Karpas-422 (cell line): Measurements from ENCODE around the gene LRP3. TPM values are rescaled to one million over a fixed set of nuclear protein-coding genes. Genes with fewer than 3 reads are reported as not detected.

ENCODE experiments used
- DNase-seq: peaks from one replicate; pipeline ENCODE4 v3.0.0-alpha.2; 2015
- H2AFZ ChIP-seq: fragments of 200-600 bp; sonication (generic); 2 replicates; pipeline ENCODE4 v1.6.1; 2014; ENCODE audit warnings: antibody characterized with exemption, low read length, mixed read lengths
- H3K27ac ChIP-seq: fragments of 200-600 bp; sonication (generic); 2 replicates; pipeline ENCODE4 v1.5.1; 2014; ENCODE audit warnings: mild to moderate bottlenecking, low read length, moderate library complexity
- H3K27me3 ChIP-seq: fragments of 200-600 bp; sonication (generic); 2 replicates; pipeline ENCODE4 v1.6.1; 2014; ENCODE audit warnings: low read length, mixed read lengths
- H3K36me3 ChIP-seq: fragments of 200-600 bp; sonication (generic); 2 replicates; pipeline ENCODE4 v1.6.1; 2014; ENCODE audit warnings: low read length, mixed read lengths; ENCODE audit not compliant: insufficient read depth
- H3K4me1 ChIP-seq: fragments of 200-600 bp; sonication (generic); 2 replicates; pipeline ENCODE4 v1.6.1; 2014; ENCODE audit warnings: mild to moderate bottlenecking, low read length, mixed read lengths
- H3K4me2 ChIP-seq: fragments of 200-600 bp; sonication (generic); 2 replicates; pipeline ENCODE4 v1.6.1; 2014; ENCODE audit warnings: low read length, low read depth, mild to moderate bottlenecking; ENCODE audit not compliant: poor library complexity, severe bottlenecking
- H3K4me3 ChIP-seq: fragments of 200-600 bp; sonication (generic); 2 replicates; pipeline ENCODE4 v1.5.1; 2014; ENCODE audit warnings: mild to moderate bottlenecking, antibody characterized with exemption, low read length, mixed read lengths
- H3K79me2 ChIP-seq: fragments of 200-600 bp; sonication (generic); 2 replicates; pipeline ENCODE4 v1.6.1; 2014; ENCODE audit warnings: mild to moderate bottlenecking, low read length, mixed read lengths
- H3K9ac ChIP-seq: fragments of 200-600 bp; sonication (generic); 2 replicates; pipeline ENCODE4 v1.6.0; 2014; ENCODE audit warnings: low read length
- H3K9me2 ChIP-seq: fragments of 200-600 bp; sonication (generic), shearing (Covaris generic); replicated peaks from 2 replicates; pipeline ENCODE4 v1.6.0; 2014; ENCODE audit warnings: mild to moderate bottlenecking, low read length, moderate library complexity; ENCODE audit not compliant: insufficient read depth
- H3K9me3 ChIP-seq: fragments of 300-700, 200-600 bp; sonication (generic); 2 replicates; pipeline ENCODE4 v1.6.1; 2014; ENCODE audit warnings: low read length, mixed read lengths
- H4K20me1 ChIP-seq: fragments of 200-600 bp; sonication (generic); 2 replicates; pipeline ENCODE4 v1.6.1; 2014; ENCODE audit warnings: mild to moderate bottlenecking, antibody characterized with exemption, low read length, low read depth; ENCODE audit not compliant: insufficient read depth
- total RNA-seq: library from RNA; depleted of rRNA; stranded (reverse); fragments of >200 nt; shearing (Covaris generic); gene quantifications from 2 replicates; pipeline ENCODE4 v1.2.3, GENCODE V29; 2014; ENCODE audit warnings: low replicate concordance

Gene LRP3
- total RNA-seq, 1 experiment from 2014 or later, result not detected

DNA sequence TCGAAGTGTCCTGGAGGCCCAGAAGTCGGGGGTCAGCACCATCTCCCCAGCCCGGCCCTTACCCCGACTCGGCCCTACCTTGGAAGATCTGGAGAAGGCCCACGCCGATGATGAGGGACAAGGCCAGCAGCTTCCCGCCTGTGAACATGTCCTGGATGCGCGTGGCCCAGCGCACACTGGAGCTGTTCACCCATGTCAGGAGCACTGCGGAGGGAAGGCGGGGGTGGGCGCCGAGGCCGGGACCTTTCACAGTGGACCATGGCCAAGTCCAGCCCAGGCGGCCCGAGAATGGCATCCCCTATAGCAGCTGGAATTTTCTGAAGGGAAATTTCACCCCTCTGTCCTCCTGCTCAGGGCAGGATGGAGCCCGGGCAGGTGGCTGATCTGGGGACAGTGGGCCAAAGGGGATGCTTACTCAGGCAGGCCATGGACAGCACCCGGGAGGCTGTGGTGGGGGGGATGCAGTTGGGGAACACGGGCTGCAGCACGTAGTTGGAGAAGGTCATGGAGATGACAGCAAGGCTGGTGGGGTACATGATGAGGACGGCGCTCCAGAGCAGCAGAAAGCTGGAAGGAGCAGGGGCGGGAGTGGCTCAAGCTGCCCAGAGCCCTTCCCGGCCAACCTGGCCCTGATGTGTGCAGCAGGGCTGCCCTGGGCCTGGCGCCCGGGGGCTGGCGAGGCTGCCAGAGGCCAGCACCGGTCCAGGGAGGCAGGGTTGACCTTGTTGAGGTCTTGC lies 18.5 kb downstream of the LRP3 start:
- Histone ChIP-seq H3K27ac (no peak overlapping the region), H3K9me2 (no peaks in the 10 kb centered on the region), H3K4me1 (peaks cover 7% of the 10 kb centered on the region), H4K20me1 (no peaks in the 10 kb centered on the region), H3K4me3 (no peak overlapping the region), H3K9ac (no peak overlapping the region), H2AFZ (no peak overlapping the region), H3K4me2 (no peak overlapping the region), H3K36me3 (no peaks in the 10 kb centered on the region), H3K27me3 (no peaks in the 10 kb centered on the region), H3K9me3 (no peaks in the 10 kb centered on the region), H3K79me2 (no peaks in the 10 kb centered on the region)
- DNase-seq, result no peak

DNA sequence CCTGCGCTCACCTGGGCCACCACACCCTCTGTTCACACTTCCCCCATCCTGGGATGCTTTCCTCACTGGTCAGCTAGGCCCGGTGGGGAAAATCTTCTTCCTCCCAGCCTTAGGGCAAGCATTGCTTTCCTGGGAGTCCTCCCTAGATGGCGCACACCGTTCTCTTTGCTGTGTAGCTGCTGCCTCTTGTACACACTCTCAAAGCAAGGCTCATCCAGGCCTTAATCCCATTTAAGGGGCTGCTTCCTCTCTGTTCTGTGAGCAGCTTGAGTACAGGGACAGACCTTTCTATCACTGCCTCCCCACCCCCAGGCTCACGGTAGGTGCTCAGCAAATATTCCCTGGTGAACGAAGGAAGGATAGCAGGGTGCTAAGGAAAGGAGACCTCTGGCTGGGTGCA lies 20.5 kb downstream of the LRP3 start:
- no peaks in the 10 kb centered on the region for H3K9me2 ChIP-seq
- H3K4me1 ChIP-seq, result peaks cover 7% of the 10 kb centered on the region
- no peaks in the 10 kb centered on the region for H3K79me2 ChIP-seq
- DNase-seq, result no peak
- no peaks in the 10 kb centered on the region for H3K9me3 ChIP-seq
- H4K20me1 ChIP-seq, result no peaks in the 10 kb centered on the region
- H3K27me3 ChIP-seq, result no peaks in the 10 kb centered on the region
- no peak overlapping the region for H3K4me2 ChIP-seq
- H3K36me3 ChIP-seq, result no peaks in the 10 kb centered on the region
- no peak overlapping the region for H3K4me3 ChIP-seq
- H3K27ac ChIP-seq, result no peak overlapping the region
- no peak overlapping the region for H2AFZ ChIP-seq
- no peak overlapping the region for H3K9ac ChIP-seq

DNA sequence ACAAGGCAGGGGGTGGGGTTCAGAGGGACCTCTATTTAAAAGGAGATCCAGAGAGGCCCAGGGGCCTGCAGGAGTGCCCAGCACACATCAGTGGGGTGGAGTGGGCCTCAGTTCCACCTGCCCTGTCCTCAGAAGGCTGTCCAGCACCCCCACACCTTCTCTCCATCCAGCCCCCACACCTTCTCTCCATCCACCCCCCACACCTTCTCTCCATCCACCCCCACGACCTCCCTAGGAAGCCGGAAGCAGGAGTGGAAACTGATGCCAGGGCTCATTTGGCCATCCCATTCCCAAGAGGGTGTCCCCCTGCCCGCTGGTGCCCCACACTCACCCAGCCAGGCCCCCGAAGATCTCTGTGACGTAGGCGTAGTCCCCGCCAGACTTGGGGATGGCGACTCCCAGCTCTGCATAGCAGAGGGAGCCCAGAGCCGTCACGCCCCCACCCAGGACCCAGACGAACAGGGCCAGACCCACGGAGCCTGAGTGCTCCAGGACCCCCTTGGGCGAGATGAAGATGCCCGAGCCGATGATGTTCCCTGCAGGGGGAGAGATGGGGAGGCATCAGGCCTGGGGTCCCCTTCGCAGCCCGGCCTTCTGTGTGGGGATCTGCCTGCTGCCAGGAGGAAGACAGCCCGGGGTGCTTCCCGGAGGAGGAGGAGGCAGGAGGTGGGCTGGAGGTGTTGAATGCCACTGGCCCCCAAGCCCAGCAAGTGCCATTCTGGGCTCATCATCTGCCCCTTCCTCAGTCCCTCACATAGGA lies 21.5 kb downstream of the LRP3 start:
- H3K27ac ChIP-seq, result no peak overlapping the region

DNA sequence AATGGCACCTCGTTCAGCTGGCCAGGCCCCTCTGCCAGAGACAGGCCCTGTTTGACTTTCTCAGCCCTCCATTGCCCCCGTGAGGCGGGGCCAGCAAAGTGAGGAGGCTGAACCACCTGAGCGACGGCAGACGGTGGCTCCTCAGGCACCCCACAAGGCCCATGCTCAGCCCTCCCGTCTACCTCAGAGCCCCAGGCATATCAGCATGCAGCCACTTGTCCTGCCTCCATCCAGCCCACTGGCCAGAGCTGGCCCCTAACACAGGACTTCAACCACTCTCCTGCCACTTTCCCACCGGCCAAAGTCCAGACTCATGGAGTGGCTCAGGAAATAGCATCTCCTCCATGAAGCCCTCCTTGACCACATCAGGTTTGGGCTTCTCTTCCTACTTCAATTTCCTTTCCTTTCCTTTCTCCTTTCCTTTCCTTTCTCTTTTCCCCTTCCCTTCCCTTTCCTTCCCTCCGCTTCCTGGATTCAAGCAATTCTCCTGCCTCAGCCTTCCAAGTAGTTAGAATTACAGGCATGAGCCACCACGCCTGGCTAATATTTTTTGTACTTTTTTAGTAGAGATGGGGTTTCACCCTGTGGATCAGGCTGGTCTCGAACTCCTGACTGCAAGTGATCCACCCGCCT lies 22.2 kb downstream of the LRP3 start:
- H4K20me1 ChIP-seq, result no peaks in the 10 kb centered on the region
- H3K4me2 ChIP-seq, result no peak overlapping the region
- H3K4me3 ChIP-seq, result no peak overlapping the region
- H3K79me2 ChIP-seq, result no peaks in the 10 kb centered on the region
- no peaks in the 10 kb centered on the region for H3K36me3 ChIP-seq
- no peak overlapping the region for H2AFZ ChIP-seq
- no peaks in the 10 kb centered on the region for H3K27me3 ChIP-seq
- no peak overlapping the region for H3K27ac ChIP-seq
- peak; percentile 66 for DNase-seq
- peaks cover 7% of the 10 kb centered on the region for H3K4me1 ChIP-seq
- H3K9ac ChIP-seq, result no peak overlapping the region
- H3K9me3 ChIP-seq, result no peaks in the 10 kb centered on the region
- H3K9me2 ChIP-seq, result no peaks in the 10 kb centered on the region

More for the DNA sequence above, 21.5 kb downstream of the LRP3 start:
- no peaks in the 10 kb centered on the region for H3K79me2 ChIP-seq
- no peak for DNase-seq
- H3K9me2 ChIP-seq, result no peaks in the 10 kb centered on the region
- no peaks in the 10 kb centered on the region for H4K20me1 ChIP-seq
- no peak overlapping the region for H2AFZ ChIP-seq
- H3K27me3 ChIP-seq, result no peaks in the 10 kb centered on the region
- H3K4me3 ChIP-seq, result no peak overlapping the region
- H3K9ac ChIP-seq, result no peak overlapping the region
- H3K9me3 ChIP-seq, result no peaks in the 10 kb centered on the region
- no peaks in the 10 kb centered on the region for H3K36me3 ChIP-seq
- peaks cover 7% of the 10 kb centered on the region for H3K4me1 ChIP-seq
- no peak overlapping the region for H3K4me2 ChIP-seq

- DNase-seq, result no peak
- Histone ChIP-seq H3K9ac (no peak overlapping the region), H3K4me1 (no peaks in the 10 kb centered on the region), H3K9me2 (no peaks in the 10 kb centered on the region), H3K36me3 (no peaks in the 10 kb centered on the region), H3K27ac (no peak overlapping the region), H3K4me2 (no peak overlapping the region), H3K27me3 (no peaks in the 10 kb centered on the region), H2AFZ (no peak overlapping the region), H3K4me3 (no peak overlapping the region), H3K79me2 (no peaks in the 10 kb centered on the region), H4K20me1 (no peaks in the 10 kb centered on the region), H3K9me3 (no peaks in the 10 kb centered on the region)
These were observed 23.8 kb downstream of the LRP3 start for GRCh38 chr19:33217881-33218280.

- H3K79me2 ChIP-seq, result no peaks in the 10 kb centered on the region
- no peaks in the 10 kb centered on the region for H3K36me3 ChIP-seq
- DNase-seq, result no peak
- no peaks in the 10 kb centered on the region for H3K27me3 ChIP-seq
- no peaks in the 10 kb centered on the region for H4K20me1 ChIP-seq
- no peaks in the 10 kb centered on the region for H3K4me1 ChIP-seq
- H3K9me2 ChIP-seq, result no peaks in the 10 kb centered on the region
- no peak overlapping the region for H3K9ac ChIP-seq
- no peak overlapping the region for H3K4me3 ChIP-seq
- no peak overlapping the region for H3K27ac ChIP-seq
- no peak overlapping the region for H2AFZ ChIP-seq
- H3K9me3 ChIP-seq, result no peaks in the 10 kb centered on the region
- no peak overlapping the region for H3K4me2 ChIP-seq
These were observed 25.2 kb downstream of the LRP3 start for GRCh38 chr19:33219261-33219815.

DNA sequence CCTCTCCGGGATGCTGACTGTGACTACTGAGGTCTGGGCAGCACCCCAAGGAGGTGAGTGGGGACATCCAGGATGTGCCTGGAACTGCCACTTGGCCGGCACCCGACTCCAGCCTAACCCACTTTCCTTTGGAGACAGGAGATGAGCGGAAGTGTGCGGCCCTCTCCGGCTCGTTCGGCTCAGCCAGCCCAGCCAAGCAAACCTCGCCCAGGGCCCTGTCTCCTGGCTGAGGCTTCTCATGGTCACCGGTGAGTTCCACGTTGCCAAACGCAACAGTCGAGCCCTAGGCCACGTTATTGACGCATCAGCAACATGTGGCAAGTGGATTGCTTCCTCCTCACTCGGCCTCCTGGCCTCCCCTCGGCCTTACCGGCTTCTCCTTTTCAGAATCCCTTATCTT lies 26.0 kb downstream of the LRP3 start:
- H3K9me3 ChIP-seq, result no peaks in the 10 kb centered on the region
- H3K4me1 ChIP-seq, result no peaks in the 10 kb centered on the region
- H2AFZ ChIP-seq, result no peak overlapping the region
- DNase-seq, result no peak
- H3K79me2 ChIP-seq, result no peaks in the 10 kb centered on the region
- no peaks in the 10 kb centered on the region for H3K27me3 ChIP-seq
- no peak overlapping the region for H3K27ac ChIP-seq
- H3K9me2 ChIP-seq, result no peaks in the 10 kb centered on the region
- no peak overlapping the region for H3K4me2 ChIP-seq
- H4K20me1 ChIP-seq, result no peaks in the 10 kb centered on the region
- H3K4me3 ChIP-seq, result no peak overlapping the region
- H3K36me3 ChIP-seq, result no peaks in the 10 kb centered on the region
- H3K9ac ChIP-seq, result no peak overlapping the region

DNA sequence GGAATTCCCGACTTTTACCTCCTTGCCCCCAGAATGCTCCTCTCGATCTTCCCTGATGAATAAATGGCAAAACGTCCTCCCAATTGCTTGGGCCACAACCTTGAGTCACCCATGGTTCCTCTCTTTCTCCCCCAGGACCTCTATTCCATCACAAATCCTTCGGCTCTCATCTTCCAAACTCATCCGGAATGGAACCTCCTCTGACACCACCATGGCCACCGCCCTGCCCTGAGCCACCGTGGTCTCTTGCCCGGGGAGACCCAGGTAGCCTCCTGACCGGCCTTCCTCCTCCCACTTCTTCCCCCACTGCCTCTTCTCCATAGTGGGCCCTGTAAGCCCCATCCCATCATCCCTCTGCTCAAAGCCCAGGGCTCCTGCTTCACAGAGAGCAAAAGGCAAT lies 26.6 kb downstream of the LRP3 start:
- no peak overlapping the region for H3K4me2 ChIP-seq
- no peaks in the 10 kb centered on the region for H3K79me2 ChIP-seq
- DNase-seq, result no peak
- no peaks in the 10 kb centered on the region for H4K20me1 ChIP-seq
- no peaks in the 10 kb centered on the region for H3K27me3 ChIP-seq
- no peaks in the 10 kb centered on the region for H3K4me1 ChIP-seq
- H3K9ac ChIP-seq, result no peak overlapping the region
- no peak overlapping the region for H3K27ac ChIP-seq
- no peak overlapping the region for H2AFZ ChIP-seq
- no peaks in the 10 kb centered on the region for H3K9me2 ChIP-seq
- no peak overlapping the region for H3K4me3 ChIP-seq
- no peaks in the 10 kb centered on the region for H3K36me3 ChIP-seq
- H3K9me3 ChIP-seq, result no peaks in the 10 kb centered on the region
